Measurements from ENCODE around the gene ADIPOR2. TPM values are rescaled to one million over a fixed set of nuclear protein-coding genes. Genes with fewer than 3 reads are reported as not detected.

The ADIPOR2 gene
- total and polyA plus RNA-seq, 2 donors (not counting 1 experiment from before 2014, with no cell fraction given): 9.2 to 35.9 TPM

GRCh38 chr12:1660304-1661187, 30.3 kb upstream of the ADIPOR2 start:
- Mint-ChIP-seq H3K27ac (peak overlapping the region; percentile 68), H3K9me3 (ENCODE audit: insufficient read depth) (no peaks in the 10 kb centered on the region), H3K4me3 (peak overlapping the region; percentile 44), H3K4me1 (peaks cover 15% of the 10 kb centered on the region), H3K27me3 (no peaks in the 10 kb centered on the region)
- no peak overlapping the region for H2AFZ ChIP-seq (ENCODE audit: insufficient read depth, low read depth, low read length, poor library complexity, severe bottlenecking)
- intact Hi-C loops (cut with micrococcal nuclease): loop anchor here (2.0 kb wide), 1 partner anchor 30 kb away; the partner anchor contains the start of gene ADIPOR2
- no peaks in the 10 kb centered on the region for H3K4me1 ChIP-seq (ENCODE audit: control insufficient read depth in 2 of 2, insufficient read depth in 2 of 2, low read length in 2 of 2)
- no peak overlapping the region for H3K9ac ChIP-seq (ENCODE audit: low read length)
- no peaks in the 10 kb centered on the region for H3K36me3 ChIP-seq (replicated peaks in 1 of 2; ENCODE audit: control extremely low read depth in 1 of 2, control insufficient read depth in 1 of 2, extremely low read depth in 1 of 2, insufficient read depth in 2 of 2, low read length in 1 of 2)
- POLR2A ChIA-PET: interaction anchor here (0.6 to 1.1 kb wide), 2 partner anchors 30 to 48 kb away, joined by 3 to 7 read pairs; partner anchors contain the start of gene ADIPOR2
- 95% methylated on average over 7 of the region's 20 CpGs for WGBS (ENCODE audit: insufficient coverage)
- peak overlapping the region in 1 of 2 donors; percentile 21 for H3K27ac ChIP-seq (ENCODE audit: low read length in 2 of 2)
- no peaks in the 10 kb centered on the region for H4K20me1 ChIP-seq (ENCODE audit: control insufficient read depth, insufficient read depth, low read length, poor library complexity, severe bottlenecking)
- H3K4me2 ChIP-seq (replicated peaks; ENCODE audit: low read depth, low read length, poor library complexity, severe bottlenecking): no peak overlapping the region
- no peak for ATAC-seq (ENCODE audit: low read depth)
- DNase-seq: peak; percentile 39
- CTCF ChIA-PET: interaction anchor here (0.8 to 17.6 kb wide), 5 partner anchors 7 to 279 kb away, joined by 4 to 620 read pairs (median 11); no protein-coding TSS in a partner anchor
- no peaks in the 10 kb centered on the region for H3K27me3 ChIP-seq (replicated peaks in 1 of 4; ENCODE audit: control extremely low read depth in 1 of 4, control insufficient read depth in 3 of 4, insufficient read depth in 4 of 4, low read length in 3 of 4)
- peaks cover 0 to 6% (median 0%) of the 10 kb centered on the region in 3 donors for H3K9me3 ChIP-seq (ENCODE audit: control extremely low read depth in 1 of 3, control insufficient read depth in 2 of 3, insufficient read depth in 1 of 3, low read length in 2 of 3)
- TF ChIP-seq EZH2 (IDR thresholded peaks at IDR 0.05; ENCODE audit: borderline replicate concordance, insufficient read depth, low read depth, low read length, poor library complexity, severe bottlenecking): no peak
- TF ChIP-seq, protein P1, sequence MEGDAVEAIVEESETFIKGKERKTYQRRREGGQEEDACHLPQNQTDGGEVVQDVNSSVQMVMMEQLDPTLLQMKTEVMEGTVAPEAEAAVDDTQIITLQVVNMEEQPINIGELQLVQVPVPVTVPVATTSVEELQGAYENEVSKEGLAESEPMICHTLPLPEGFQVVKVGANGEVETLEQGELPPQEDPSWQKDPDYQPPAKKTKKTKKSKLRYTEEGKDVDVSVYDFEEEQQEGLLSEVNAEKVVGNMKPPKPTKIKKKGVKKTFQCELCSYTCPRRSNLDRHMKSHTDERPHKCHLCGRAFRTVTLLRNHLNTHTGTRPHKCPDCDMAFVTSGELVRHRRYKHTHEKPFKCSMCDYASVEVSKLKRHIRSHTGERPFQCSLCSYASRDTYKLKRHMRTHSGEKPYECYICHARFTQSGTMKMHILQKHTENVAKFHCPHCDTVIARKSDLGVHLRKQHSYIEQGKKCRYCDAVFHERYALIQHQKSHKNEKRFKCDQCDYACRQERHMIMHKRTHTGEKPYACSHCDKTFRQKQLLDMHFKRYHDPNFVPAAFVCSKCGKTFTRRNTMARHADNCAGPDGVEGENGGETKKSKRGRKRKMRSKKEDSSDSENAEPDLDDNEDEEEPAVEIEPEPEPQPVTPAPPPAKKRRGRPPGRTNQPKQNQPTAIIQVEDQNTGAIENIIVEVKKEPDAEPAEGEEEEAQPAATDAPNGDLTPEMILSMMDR (IDR thresholded peaks at IDR 0.05): no peak
- no peaks in the 10 kb centered on the region for H3K79me2 ChIP-seq (ENCODE audit: control insufficient read depth, insufficient read depth, low read length)
- H3K4me3 ChIP-seq (ENCODE audit: control extremely low read depth in 1 of 5, extremely low read depth in 1 of 5, insufficient read depth in 1 of 5, low read depth in 2 of 5, low read length in 4 of 5): no peak overlapping the region

All from B cell (primary cell).